Smooth muscle cell (in vitro differentiated cells): ENCODE results near the gene PDSS1. TPM values are rescaled to one million over a fixed set of nuclear protein-coding genes. Genes with fewer than 3 reads are reported as not detected.

ENCODE experiments used
- DNase-seq: peaks from one replicate; lab custom pipeline; 2025; ENCODE audit not compliant: unreplicated experiment; lab: John Stamatoyannopoulos, UW
- H2AFZ ChIP-seq: fragments of 200-600 bp; sonication (generic); 2 replicates; pipeline ENCODE4 v1.6.0; 2016; ENCODE audit warnings: antibody characterized with exemption, low read depth, mild to moderate bottlenecking
- H3F3A ChIP-seq: fragments of 200-600 bp; sonication (generic); 2 replicates; pipeline ENCODE4 v1.6.0; 2017; ENCODE audit warnings: antibody characterized with exemption, low read depth
- H3K27ac ChIP-seq: fragments of 200-600 bp; sonication (generic); 2 replicates; pipeline ENCODE4 v1.5.1; 2016; ENCODE audit warnings: low read depth, mild to moderate bottlenecking
- H3K27me3 ChIP-seq: fragments of 200-600 bp; sonication (generic); 2 replicates; pipeline ENCODE4 v1.6.1; 2016; ENCODE audit warnings: low read depth, mild to moderate bottlenecking
- H3K36me3 ChIP-seq: fragments of 200-600 bp; sonication (generic); 2 replicates; pipeline ENCODE4 v1.5.1; 2016; ENCODE audit warnings: low read depth
- H3K4me1 ChIP-seq: fragments of 200-600 bp; sonication (generic); 2 replicates; pipeline ENCODE4 v1.5.1; 2016; ENCODE audit warnings: low read depth
- H3K4me2 ChIP-seq: fragments of 200-600 bp; sonication (generic); 2 replicates; pipeline ENCODE4 v1.6.0; 2016; ENCODE audit warnings: mild to moderate bottlenecking
- H3K4me3 ChIP-seq: fragments of 200-600 bp; sonication (generic); 2 replicates; pipeline ENCODE4 v1.5.1; 2016; ENCODE audit warnings: mild to moderate bottlenecking
- H3K79me2 ChIP-seq: fragments of 200-600 bp; sonication (generic); 2 replicates; pipeline ENCODE4 v1.6.0; 2016; ENCODE audit warnings: low read depth, mild to moderate bottlenecking
- H3K9ac ChIP-seq: fragments of 200-600 bp; sonication (generic); 2 replicates; pipeline ENCODE4 v1.6.0; 2016; ENCODE audit warnings: low read depth
- H3K9me3 ChIP-seq: fragments of 200-600 bp; sonication (generic); replicated peaks from 2 replicates; pipeline ENCODE4 v1.5.1; 2016; ENCODE audit warnings: low read depth
- H4K20me1 ChIP-seq: fragments of 200-600 bp; sonication (generic); 2 replicates; pipeline ENCODE4 v1.6.0; 2016; ENCODE audit warnings: low read depth
- WGBS: methylation state at CpG from one replicate; pipeline ENCODE4 v1.1.7; 2016; ENCODE audit warnings: low lambda C conversion rate; 5-methylcytosine and 5-hydroxymethylcytosine counted together
- polyA plus RNA-seq: library from polyadenylated mRNA; unstranded; fragments of >200 nt; fragmentation: Nextera tagmentation; extraction: Ambion mirVana; gene quantifications from 2 replicates; pipeline ENCODE4 v1.2.1, GENCODE V29; 2016
- total RNA-seq: library from RNA; depleted of rRNA; stranded (reverse); fragments of >200 nt; gene quantifications from 2 replicates; pipeline ENCODE4 v1.2.3, GENCODE V29; 2014
- TF ChIP-seq, protein P1 (sequence below): fragments of 200-600 bp; sonication (generic); IDR thresholded peaks from 2 replicates; pipeline ENCODE4 v1.5.1; 2017; ENCODE audit warnings: borderline replicate concordance, mild to moderate bottlenecking, antibody characterized with exemption; ENCODE audit not compliant: insufficient read depth, poor library complexity, severe bottlenecking

PDSS1 gene
- total and polyA plus RNA-seq, 2 experiments from 2014 or later = 5.1 to 14.0 TPM

DNA sequence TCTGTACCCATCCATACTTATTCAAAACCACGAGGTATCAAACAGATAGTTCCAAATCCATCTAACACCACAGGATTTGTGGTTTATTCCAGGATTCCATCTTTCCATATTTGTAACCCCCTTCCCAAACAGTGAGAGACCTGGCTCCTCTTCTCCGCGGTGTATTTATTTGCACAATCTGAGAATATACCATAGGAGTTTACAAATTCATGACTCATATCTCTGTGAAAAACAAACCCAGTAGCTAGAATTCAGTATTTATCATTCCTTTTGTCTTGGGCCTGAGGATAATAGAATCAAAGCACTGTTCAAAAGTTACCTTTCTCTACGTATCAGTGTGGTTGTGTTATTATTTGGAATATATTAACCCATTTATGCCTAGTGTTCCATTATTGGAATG, 31.9 kb downstream of the PDSS1 start:
- Histone ChIP-seq H4K20me1 (no peaks in the 10 kb centered on the region), H3K9ac (no peak overlapping the region), H3K36me3 (peaks cover 2% of the 10 kb centered on the region), H3K4me2 (no peak overlapping the region), H3K27ac (no peak overlapping the region), H3K4me3 (no peak overlapping the region), H3K4me1 (peaks cover 2% of the 10 kb centered on the region), H2AFZ (no peak overlapping the region), H3F3A (no peaks in the 10 kb centered on the region), H3K27me3 (no peaks in the 10 kb centered on the region), H3K9me3 (no peaks in the 10 kb centered on the region), H3K79me2 (no peaks in the 10 kb centered on the region)
- no peak for DNase-seq
- 83% methylated on average over 4 of the region's 4 CpGs for WGBS
- TF ChIP-seq, protein P1, sequence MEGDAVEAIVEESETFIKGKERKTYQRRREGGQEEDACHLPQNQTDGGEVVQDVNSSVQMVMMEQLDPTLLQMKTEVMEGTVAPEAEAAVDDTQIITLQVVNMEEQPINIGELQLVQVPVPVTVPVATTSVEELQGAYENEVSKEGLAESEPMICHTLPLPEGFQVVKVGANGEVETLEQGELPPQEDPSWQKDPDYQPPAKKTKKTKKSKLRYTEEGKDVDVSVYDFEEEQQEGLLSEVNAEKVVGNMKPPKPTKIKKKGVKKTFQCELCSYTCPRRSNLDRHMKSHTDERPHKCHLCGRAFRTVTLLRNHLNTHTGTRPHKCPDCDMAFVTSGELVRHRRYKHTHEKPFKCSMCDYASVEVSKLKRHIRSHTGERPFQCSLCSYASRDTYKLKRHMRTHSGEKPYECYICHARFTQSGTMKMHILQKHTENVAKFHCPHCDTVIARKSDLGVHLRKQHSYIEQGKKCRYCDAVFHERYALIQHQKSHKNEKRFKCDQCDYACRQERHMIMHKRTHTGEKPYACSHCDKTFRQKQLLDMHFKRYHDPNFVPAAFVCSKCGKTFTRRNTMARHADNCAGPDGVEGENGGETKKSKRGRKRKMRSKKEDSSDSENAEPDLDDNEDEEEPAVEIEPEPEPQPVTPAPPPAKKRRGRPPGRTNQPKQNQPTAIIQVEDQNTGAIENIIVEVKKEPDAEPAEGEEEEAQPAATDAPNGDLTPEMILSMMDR = no peak

DNA sequence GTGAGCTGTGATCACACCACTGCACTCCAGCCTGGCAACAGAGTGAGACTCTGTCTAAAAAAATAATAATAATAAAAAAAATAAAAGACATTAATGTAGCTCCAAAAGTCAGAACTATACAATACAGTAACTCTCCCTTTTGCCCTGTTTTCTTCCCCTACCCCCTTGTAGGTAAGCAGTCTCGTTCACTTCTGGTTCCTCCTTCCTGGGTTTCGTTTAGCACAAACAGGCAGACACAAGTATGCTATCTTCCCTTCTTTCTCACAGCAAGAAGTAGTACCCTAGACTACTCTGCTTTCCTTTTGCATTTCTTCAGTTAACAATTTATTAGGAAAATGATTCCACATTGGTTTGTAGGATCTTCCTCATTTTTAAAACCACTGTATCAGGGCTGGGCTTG, 33.1 kb downstream of the PDSS1 start:
- peaks cover 2% of the 10 kb centered on the region for H3K36me3 ChIP-seq
- no peaks in the 10 kb centered on the region for H3K9me3 ChIP-seq
- WGBS = 91% methylated on average over 2 of the region's 2 CpGs
- no peak overlapping the region for H2AFZ ChIP-seq
- peaks cover 9% of the 10 kb centered on the region for H3K4me1 ChIP-seq
- TF ChIP-seq, protein P1 = no peak
- no peaks in the 10 kb centered on the region for H4K20me1 ChIP-seq
- no peak overlapping the region for H3K9ac ChIP-seq
- no peak overlapping the region for H3K4me3 ChIP-seq
- H3K4me2 ChIP-seq = no peak overlapping the region
- H3K27me3 ChIP-seq = no peaks in the 10 kb centered on the region
- no peaks in the 10 kb centered on the region for H3K79me2 ChIP-seq
- no peaks in the 10 kb centered on the region for H3F3A ChIP-seq
- no peak overlapping the region for H3K27ac ChIP-seq
- no peak for DNase-seq

DNA sequence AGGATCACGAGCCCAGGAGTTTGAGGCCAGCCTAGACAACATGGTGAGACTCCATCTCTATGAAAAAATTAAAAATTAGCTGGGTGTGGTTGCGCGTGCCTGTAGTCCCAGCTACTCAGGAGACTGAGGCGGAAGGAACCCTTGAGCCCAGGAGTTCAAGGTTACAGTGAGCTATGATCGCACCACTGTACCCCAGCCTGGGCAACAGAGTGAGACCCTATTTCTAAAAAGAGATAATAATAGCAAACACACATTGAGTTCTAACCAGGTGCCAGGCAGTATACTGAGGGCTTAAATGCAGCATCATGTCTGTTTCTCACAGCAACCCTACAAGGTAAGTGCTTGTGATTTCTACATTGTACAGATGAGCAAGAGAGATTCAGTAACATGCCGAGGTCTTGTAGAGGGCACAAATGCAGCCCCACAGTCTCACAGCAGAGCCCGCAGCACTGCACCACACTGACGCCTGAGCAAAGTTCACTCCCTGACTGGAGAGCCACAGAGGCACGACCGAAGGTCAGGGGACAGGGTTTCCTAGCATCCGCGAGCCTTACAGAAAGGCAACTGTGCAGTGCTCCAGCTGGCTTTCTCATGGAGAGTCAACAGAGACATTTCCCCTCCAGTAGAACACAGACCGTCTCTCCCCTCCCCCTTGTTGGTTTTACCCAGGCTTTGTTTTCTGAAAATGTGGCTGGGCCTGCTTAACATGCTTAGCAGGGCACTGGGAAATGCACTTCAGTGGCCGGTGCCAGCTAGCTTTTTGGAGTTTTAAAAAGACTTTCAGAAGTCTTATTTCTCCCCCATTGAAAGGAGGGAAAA, 36.5 kb downstream of the PDSS1 start:
- no peaks in the 10 kb centered on the region for H3K9me3 ChIP-seq
- no peak overlapping the region for H3K4me2 ChIP-seq
- TF ChIP-seq, protein P1 = no peak
- no peak overlapping the region for H3K9ac ChIP-seq
- peak overlapping the region; percentile 24 for H3K27ac ChIP-seq
- no peaks in the 10 kb centered on the region for H3K27me3 ChIP-seq
- no peaks in the 10 kb centered on the region for H3K36me3 ChIP-seq
- H3K79me2 ChIP-seq = no peaks in the 10 kb centered on the region
- H3K4me3 ChIP-seq = no peak overlapping the region
- WGBS = 87% methylated on average over 14 of the region's 14 CpGs
- H2AFZ ChIP-seq = no peak overlapping the region
- DNase-seq = no peak
- H3K4me1 ChIP-seq = peaks cover 9% of the 10 kb centered on the region
- no peaks in the 10 kb centered on the region for H3F3A ChIP-seq
- no peaks in the 10 kb centered on the region for H4K20me1 ChIP-seq

DNA sequence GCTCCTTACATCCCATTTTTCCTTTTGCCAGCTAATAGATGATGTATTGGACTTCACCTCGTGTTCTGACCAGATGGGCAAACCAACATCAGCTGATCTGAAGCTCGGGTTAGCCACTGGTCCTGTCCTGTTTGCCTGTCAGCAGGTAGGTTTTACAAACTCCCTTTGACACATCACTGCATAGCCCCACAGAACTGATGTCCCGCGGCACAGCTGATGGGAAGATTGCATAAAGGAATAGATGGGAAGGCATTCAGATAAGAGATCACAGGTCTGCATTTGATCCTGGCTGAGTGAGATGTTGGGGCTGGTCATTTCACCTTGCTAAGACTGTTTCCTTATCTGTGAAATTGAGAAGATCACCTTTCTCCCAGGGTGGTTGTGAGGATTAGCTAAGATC, 37.9 kb downstream of the PDSS1 start:
- no peaks in the 10 kb centered on the region for H3K9me3 ChIP-seq
- no peaks in the 10 kb centered on the region for H3K27me3 ChIP-seq
- WGBS = 88% methylated on average over 4 of the region's 4 CpGs
- no peaks in the 10 kb centered on the region for H3K79me2 ChIP-seq
- H3K36me3 ChIP-seq = no peaks in the 10 kb centered on the region
- H4K20me1 ChIP-seq = no peaks in the 10 kb centered on the region
- H3K27ac ChIP-seq = no peak overlapping the region
- peaks cover 9% of the 10 kb centered on the region for H3K4me1 ChIP-seq
- no peak overlapping the region for H3K9ac ChIP-seq
- TF ChIP-seq, protein P1 = no peak
- H3K4me2 ChIP-seq = no peak overlapping the region
- H3F3A ChIP-seq = no peaks in the 10 kb centered on the region
- no peak overlapping the region for H2AFZ ChIP-seq
- H3K4me3 ChIP-seq = no peak overlapping the region
- DNase-seq = no peak
